Measurements from ENCODE around the gene BDH2. TPM values are rescaled to one million over a fixed set of nuclear protein-coding genes. Genes with fewer than 3 reads are reported as not detected.

The BDH2 gene
- total RNA-seq, 4 donors from 2014 or later: 16.4 to 47.1 (median 32.2) TPM

DNA sequence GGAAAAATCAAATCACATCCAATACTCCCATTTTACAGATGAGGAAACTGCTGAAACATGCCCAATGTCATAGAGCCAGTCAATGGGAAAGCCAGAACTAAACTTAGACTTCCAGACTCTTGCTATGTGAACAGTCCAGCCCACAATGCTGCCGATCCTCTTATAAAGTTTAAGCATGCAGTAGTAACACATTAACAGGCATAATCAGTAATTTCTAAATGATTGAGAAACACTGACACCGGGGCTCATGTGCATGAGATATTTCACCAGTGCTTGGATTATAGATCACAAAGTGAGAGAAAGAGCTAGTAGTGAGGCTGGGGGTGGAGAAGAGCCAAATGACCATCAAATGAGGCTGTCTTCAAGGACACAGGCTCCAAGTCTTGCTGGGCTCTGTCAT is 2.5 kb downstream of the BDH2 start:
- no peak overlapping the region for H3K4me3 ChIP-seq
- no peaks in the 10 kb centered on the region for H3K27me3 ChIP-seq
- WGBS, 2 donors: 76 to 83% methylated on average over 2 of the region's 2 CpGs
- no peak overlapping the region for H3K27ac ChIP-seq
- no peak for TF ChIP-seq POLR2A (IDR thresholded peaks at IDR 0.05)
- TF ChIP-seq, protein P1, sequence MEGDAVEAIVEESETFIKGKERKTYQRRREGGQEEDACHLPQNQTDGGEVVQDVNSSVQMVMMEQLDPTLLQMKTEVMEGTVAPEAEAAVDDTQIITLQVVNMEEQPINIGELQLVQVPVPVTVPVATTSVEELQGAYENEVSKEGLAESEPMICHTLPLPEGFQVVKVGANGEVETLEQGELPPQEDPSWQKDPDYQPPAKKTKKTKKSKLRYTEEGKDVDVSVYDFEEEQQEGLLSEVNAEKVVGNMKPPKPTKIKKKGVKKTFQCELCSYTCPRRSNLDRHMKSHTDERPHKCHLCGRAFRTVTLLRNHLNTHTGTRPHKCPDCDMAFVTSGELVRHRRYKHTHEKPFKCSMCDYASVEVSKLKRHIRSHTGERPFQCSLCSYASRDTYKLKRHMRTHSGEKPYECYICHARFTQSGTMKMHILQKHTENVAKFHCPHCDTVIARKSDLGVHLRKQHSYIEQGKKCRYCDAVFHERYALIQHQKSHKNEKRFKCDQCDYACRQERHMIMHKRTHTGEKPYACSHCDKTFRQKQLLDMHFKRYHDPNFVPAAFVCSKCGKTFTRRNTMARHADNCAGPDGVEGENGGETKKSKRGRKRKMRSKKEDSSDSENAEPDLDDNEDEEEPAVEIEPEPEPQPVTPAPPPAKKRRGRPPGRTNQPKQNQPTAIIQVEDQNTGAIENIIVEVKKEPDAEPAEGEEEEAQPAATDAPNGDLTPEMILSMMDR (IDR thresholded peaks at IDR 0.05): no peak
- intact Hi-C loops (cut with DNase I): loop anchor here (10.0 kb wide), 1 partner anchor 62 kb away; no protein-coding TSS in a partner anchor
- peaks cover 4 to 37% (median 9%) of the 10 kb centered on the region in 3 donors for H3K4me1 ChIP-seq
- no peak for DNase-seq
- no peaks in the 10 kb centered on the region for H3K9me3 ChIP-seq
- H3K36me3 ChIP-seq: peaks cover 0 to 3% (median 0%) of the 10 kb centered on the region in 3 donors

DNA sequence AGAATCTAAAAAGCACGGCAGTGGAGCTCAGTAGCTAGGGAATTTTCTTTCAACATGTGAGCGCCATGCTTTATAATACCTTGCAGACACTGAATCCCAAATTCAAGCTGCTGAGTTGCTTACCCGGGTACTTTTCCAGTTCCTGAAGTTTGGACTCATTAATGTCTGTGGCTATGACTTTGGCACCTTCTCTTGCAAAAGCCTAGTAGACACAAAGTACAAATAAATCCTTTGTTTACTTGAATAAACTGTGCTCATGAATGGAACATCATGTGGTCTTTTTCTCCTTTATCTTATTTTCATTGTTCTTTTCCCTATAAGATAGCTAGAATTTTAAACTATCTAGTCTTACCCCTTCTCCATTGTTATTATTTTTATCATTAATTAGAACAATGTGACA is 4.6 kb downstream of the BDH2 start:
- 71 to 81% methylated on average over 3 of the region's 3 CpGs for WGBS, 2 donors
- Histone ChIP-seq H3K4me1 (peaks cover 4 to 37% (median 9%) of the 10 kb centered on the region in 3 donors), H3K9me3 (no peaks in the 10 kb centered on the region), H3K27ac (no peak overlapping the region), H3K36me3 (peaks cover 0 to 23% (median 0%) of the 10 kb centered on the region in 3 donors), H3K27me3 (no peaks in the 10 kb centered on the region), H3K4me3 (no peak overlapping the region)
- TF ChIP-seq, protein P1 (IDR thresholded peaks at IDR 0.05): no peak
- no peak for TF ChIP-seq POLR2A (IDR thresholded peaks at IDR 0.05)
- intact Hi-C loops (cut with DNase I): loop anchor here (10.0 kb wide), 1 partner anchor 60 kb away; no protein-coding TSS in a partner anchor
- DNase-seq: no peak

DNA sequence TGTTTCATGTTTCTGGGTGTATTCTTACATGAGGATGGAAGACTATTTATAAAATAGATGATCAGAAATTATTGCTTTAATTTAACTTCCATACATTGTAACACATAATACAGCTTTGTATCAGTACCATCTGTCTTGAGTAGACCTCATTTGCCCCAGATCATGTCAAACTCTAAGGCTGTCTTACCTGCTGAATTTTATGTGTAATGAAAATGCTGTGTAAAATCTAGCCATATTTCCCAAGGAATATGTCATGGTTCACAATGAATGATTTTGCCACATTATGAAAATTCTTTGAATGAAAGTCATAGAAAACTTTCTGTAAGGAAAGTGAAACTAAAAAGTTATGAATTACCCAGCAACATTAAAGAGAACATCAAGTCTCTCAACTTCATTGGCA is 7.4 kb downstream of the BDH2 start:
- no peak overlapping the region for H3K4me3 ChIP-seq
- H3K27ac ChIP-seq: no peak overlapping the region
- no peak for DNase-seq
- peaks cover 0 to 12% (median 0%) of the 10 kb centered on the region in 3 donors for H3K4me1 ChIP-seq
- H3K36me3 ChIP-seq: peaks cover 4 to 51% (median 8%) of the 10 kb centered on the region in 3 donors
- intact Hi-C loops (cut with DNase I): loop anchor here (10.0 kb wide), 1 partner anchor 57 kb away; no protein-coding TSS in a partner anchor
- H3K9me3 ChIP-seq: no peaks in the 10 kb centered on the region
- no peak for TF ChIP-seq POLR2A (IDR thresholded peaks at IDR 0.05)
- TF ChIP-seq, protein P1 (IDR thresholded peaks at IDR 0.05): no peak
- H3K27me3 ChIP-seq: no peaks in the 10 kb centered on the region

DNA sequence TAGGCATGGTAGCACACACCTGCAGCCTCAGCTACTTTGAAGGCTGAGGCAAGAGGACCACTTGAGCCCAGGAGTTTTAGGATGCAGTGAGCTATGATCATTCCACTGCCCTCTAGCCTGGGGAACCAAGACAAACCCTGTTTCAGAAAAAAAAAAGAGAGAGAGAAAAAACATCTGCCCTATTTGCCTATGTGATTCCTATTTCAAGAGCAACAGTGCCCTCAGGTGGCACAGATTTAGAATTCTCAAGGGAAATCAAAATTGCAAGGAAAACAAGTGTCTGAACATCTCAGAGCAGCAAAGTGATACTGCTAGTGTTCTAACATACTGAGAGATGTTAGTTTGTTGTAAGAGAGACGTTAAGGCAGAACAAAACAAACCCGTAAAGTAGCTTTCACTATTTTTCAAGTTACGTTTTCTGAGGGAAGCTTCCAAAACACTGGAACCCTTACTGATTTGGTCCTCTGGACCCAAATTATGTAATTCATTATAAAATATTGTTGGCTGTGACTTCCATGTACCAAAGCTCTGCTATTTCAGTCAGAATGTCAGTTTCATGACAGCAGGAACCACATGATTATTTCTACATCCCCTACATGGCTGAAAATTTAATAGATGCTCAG is 7.9 kb downstream of the BDH2 start:
- H3K27me3 ChIP-seq: no peaks in the 10 kb centered on the region
- TF ChIP-seq, protein P1 (IDR thresholded peaks at IDR 0.05): peak; percentile 15 to 59 (median 36)
- no peak for TF ChIP-seq POLR2A (IDR thresholded peaks at IDR 0.05)
- H3K27ac ChIP-seq: no peak overlapping the region
- H3K4me1 ChIP-seq: peaks cover 0 to 7% (median 0%) of the 10 kb centered on the region in 3 donors
- no peaks in the 10 kb centered on the region for H3K9me3 ChIP-seq
- peaks cover 4 to 57% (median 13%) of the 10 kb centered on the region in 3 donors for H3K36me3 ChIP-seq
- intact Hi-C loops (cut with DNase I): loop anchor here (10.0 kb wide), 1 partner anchor 57 kb away; no protein-coding TSS in a partner anchor
- WGBS, 2 donors: 29 to 38% methylated on average over 3 of the region's 3 CpGs
- DNase-seq: no peak
- H3K4me3 ChIP-seq: no peak overlapping the region

DNA sequence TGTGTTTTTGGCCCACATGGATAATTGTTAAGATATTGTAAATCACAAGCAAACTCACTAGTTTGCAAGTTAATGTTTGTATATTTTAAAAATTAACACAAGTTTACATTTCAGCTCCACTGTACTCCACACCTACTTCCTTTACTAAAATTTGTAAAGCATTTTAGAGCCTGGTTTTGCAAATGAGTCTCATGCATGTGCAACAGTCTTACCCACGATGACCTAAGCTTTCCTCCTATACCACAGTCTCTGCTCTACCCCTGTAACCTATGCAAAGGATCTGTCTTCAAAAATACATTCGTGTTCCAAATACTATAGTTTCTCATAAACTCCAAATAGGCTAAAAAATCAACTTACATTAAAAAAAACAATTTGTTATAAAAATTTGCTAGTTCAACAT is 10.2 kb downstream of the BDH2 start:
- Histone ChIP-seq H3K36me3 (peaks cover 4 to 79% (median 13%) of the 10 kb centered on the region in 3 donors), H3K27ac (no peak overlapping the region), H3K4me1 (no peaks in the 10 kb centered on the region), H3K9me3 (no peaks in the 10 kb centered on the region), H3K27me3 (no peaks in the 10 kb centered on the region), H3K4me3 (no peak overlapping the region)
- 86 to 89% methylated on average over 2 of the region's 2 CpGs for WGBS, 2 donors
- TF ChIP-seq, protein P1 (IDR thresholded peaks at IDR 0.05): no peak
- intact Hi-C loops (cut with DNase I): no loop called here
- no peak for DNase-seq

Data from esophagus squamous epithelium (tissue), 5 donors.